Tibial artery (tissue), 4 donors: ENCODE measurements around the gene POLR2E.

Source experiments
- DNase-seq, 2 donors: peaks; one replicate each; pipeline ENCODE4 v3.0.0-alpha.2; 2019
- H3K27ac ChIP-seq, 2 donors: fragments of 200-600 bp; sonication (generic) in 1 of 2; 1 replicate in 1 of 2; 2 replicates in 1 of 2; pipeline ENCODE4 v1.5.1; 2018 to 2019; ENCODE audit warnings: mild to moderate bottlenecking in 1 of 2
- H3K27me3 ChIP-seq, 2 donors: fragments of 200-600 bp; sonication (generic) in 1 of 2; one replicate each; pipeline versions ENCODE4 v1.5.1 to v1.6.0; 2016 to 2019
- H3K36me3 ChIP-seq, 3 donors: fragments of 200-600 bp; sonication (generic) in 2 of 3; one replicate each; pipeline ENCODE4 v1.5.1; 2016 to 2019; ENCODE audit warnings: mild to moderate bottlenecking in 2 of 3
- H3K4me1 ChIP-seq, 4 donors: fragments of 200-600 bp; sonication (generic) in 2 of 4; 1 replicate in 3 of 4; 2 replicates in 1 of 4; pipeline ENCODE4 v1.5.1; 2016 to 2019
- H3K4me3 ChIP-seq, 2 donors: fragments of 200-600 bp; sonication (generic) in 1 of 2; 1 replicate in 1 of 2; 2 replicates in 1 of 2; pipeline ENCODE4 v1.5.1; 2018 to 2019; ENCODE audit warnings: mild to moderate bottlenecking in 2 of 2
- H3K9me3 ChIP-seq, 3 donors: fragments of 200-600 bp; sonication (generic) in 1 of 3; one replicate each; pipeline ENCODE4 v1.5.1; 2016 to 2019
- intact Hi-C: fragments of 100-400 bp; cut with DNase I; formaldehyde crosslinking; loops from one replicate; pipeline ENCODE4 v1.15.0; 2023; ENCODE audit warnings: low total_unique reads
- TF ChIP-seq, protein P1 (sequence below), 2 experiments: fragments of 200-600 bp in 1 of 2; fragments of 450-650 bp in 1 of 2; IDR thresholded peaks; one replicate each; pipeline ENCODE4 v1.5.1; 2017 to 2019; ENCODE audit warnings: antibody characterized with exemption in 2 of 2, mild to moderate bottlenecking in 1 of 2, moderate library complexity in 1 of 2

POLR2E gene

DNA sequence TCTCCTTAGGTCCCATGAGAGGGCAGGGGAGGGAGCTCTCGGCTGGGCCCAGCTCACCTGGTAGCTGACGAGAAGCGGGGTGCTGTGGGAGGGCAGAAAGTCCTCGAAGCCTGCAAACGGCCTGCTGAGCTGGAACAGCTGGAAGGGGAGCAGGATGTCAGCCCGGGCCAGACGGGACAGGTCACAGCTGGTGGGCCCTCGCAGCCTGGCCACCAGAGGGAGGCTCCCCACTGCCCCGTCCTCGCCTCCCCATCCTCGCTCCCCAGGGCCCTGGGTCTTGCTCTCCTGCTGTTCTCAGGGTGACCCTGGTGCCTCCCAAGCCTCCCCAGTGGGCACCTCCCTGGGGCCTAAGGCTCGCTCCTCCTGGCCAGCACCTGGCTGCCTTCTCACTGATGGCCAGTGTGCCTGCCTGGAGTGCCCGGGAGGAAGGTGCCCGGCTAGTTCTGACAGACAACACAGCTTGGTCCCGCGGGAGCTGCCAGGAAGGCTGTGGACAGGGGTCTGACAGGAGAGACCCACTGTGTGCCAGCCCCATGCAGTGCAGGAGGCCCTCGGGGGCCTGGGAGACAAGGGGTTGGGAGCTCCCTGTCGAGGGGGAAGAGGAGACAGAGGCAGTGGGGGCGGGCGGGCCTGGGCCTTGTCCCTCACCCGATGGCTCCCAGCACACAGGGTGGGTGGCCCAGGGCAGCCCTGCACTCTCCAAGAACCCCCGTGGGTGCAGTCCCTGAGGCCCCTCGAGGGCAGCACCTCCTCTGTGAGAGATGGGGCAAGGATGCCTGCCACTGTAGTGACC, 28.9 kb upstream of the POLR2E start:
- Histone ChIP-seq H3K27me3 (no peaks in the 10 kb centered on the region), H3K36me3 (peaks cover 42 to 90% (median 78%) of the 10 kb centered on the region in 3 donors), H3K4me3 (no peak overlapping the region), H3K4me1 (peaks cover 0 to 22% (median 19%) of the 10 kb centered on the region in 4 donors), H3K9me3 (no peaks in the 10 kb centered on the region), H3K27ac (peak overlapping the region in 1 of 2 donors; percentile 5)
- intact Hi-C loops, result loop anchor here (5.0 kb wide), 1 partner anchor 193 kb away; no protein-coding TSS in a partner anchor
- DNase-seq, result no peak
- TF ChIP-seq, protein P1, sequence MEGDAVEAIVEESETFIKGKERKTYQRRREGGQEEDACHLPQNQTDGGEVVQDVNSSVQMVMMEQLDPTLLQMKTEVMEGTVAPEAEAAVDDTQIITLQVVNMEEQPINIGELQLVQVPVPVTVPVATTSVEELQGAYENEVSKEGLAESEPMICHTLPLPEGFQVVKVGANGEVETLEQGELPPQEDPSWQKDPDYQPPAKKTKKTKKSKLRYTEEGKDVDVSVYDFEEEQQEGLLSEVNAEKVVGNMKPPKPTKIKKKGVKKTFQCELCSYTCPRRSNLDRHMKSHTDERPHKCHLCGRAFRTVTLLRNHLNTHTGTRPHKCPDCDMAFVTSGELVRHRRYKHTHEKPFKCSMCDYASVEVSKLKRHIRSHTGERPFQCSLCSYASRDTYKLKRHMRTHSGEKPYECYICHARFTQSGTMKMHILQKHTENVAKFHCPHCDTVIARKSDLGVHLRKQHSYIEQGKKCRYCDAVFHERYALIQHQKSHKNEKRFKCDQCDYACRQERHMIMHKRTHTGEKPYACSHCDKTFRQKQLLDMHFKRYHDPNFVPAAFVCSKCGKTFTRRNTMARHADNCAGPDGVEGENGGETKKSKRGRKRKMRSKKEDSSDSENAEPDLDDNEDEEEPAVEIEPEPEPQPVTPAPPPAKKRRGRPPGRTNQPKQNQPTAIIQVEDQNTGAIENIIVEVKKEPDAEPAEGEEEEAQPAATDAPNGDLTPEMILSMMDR (IDR thresholded peaks at IDR 0.05), result no peak

DNA sequence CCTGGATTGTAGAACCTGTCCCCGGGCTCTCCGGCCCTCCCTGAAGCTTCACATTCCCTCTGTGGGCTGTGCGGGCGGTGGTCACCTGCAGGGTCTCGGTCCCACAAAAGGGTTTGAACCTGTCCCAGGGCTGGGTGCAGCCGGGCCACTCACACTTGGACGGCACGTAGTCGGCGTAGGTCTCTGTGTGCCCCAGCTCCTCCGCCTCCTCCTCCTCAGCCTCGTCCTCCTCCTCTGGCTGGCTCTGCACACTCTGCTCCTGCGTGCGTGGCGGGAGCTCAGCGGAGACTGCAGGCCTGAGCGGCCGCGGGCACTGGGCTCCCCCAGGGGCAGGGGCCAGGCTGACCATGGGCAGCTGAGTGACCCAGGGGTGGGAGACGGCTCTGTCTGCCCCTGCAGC, 28.2 kb upstream of the POLR2E start:
- H3K4me3 ChIP-seq, result no peak overlapping the region
- DNase-seq, result no peak
- TF ChIP-seq, protein P1 (IDR thresholded peaks at IDR 0.05), result no peak
- intact Hi-C loops, result loop anchor here (5.0 kb wide), 1 partner anchor 194 kb away; no protein-coding TSS in a partner anchor
- H3K27me3 ChIP-seq, result no peaks in the 10 kb centered on the region
- no peak overlapping the region for H3K27ac ChIP-seq
- no peaks in the 10 kb centered on the region for H3K9me3 ChIP-seq
- peaks cover 0 to 22% (median 18%) of the 10 kb centered on the region in 4 donors for H3K4me1 ChIP-seq
- peaks cover 49 to 97% (median 85%) of the 10 kb centered on the region in 3 donors for H3K36me3 ChIP-seq

DNA sequence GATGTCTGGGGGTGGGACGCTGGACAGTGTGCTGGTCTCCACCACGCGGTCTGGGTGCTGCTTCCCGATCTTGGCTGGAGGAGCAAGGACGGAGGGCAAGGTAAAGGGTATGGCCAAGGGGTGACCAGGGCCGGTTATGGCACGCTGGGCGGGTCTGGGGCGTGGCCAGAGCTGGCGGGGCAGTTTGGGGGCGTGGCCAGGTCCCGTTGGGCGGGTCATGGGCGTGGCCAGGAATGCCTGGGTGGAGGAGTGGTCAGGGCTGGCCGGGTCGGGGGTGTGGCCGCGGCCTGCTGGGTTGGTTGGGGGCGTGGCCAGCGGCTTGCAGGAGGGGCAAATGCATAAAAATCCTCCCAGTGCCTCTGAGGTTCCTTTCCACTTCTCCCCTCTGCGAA, 27.8 kb upstream of the POLR2E start:
- H3K4me1 ChIP-seq, result peaks cover 0 to 22% (median 18%) of the 10 kb centered on the region in 4 donors
- intact Hi-C loops, result loop anchor here (5.0 kb wide), 1 partner anchor 194 kb away; no protein-coding TSS in a partner anchor
- peaks cover 53 to 98% (median 89%) of the 10 kb centered on the region in 3 donors for H3K36me3 ChIP-seq
- H3K4me3 ChIP-seq, result no peak overlapping the region
- TF ChIP-seq, protein P1 (IDR thresholded peaks at IDR 0.05), result no peak
- H3K9me3 ChIP-seq, result no peaks in the 10 kb centered on the region
- no peaks in the 10 kb centered on the region for H3K27me3 ChIP-seq
- DNase-seq, result no peak
- no peak overlapping the region for H3K27ac ChIP-seq

DNA sequence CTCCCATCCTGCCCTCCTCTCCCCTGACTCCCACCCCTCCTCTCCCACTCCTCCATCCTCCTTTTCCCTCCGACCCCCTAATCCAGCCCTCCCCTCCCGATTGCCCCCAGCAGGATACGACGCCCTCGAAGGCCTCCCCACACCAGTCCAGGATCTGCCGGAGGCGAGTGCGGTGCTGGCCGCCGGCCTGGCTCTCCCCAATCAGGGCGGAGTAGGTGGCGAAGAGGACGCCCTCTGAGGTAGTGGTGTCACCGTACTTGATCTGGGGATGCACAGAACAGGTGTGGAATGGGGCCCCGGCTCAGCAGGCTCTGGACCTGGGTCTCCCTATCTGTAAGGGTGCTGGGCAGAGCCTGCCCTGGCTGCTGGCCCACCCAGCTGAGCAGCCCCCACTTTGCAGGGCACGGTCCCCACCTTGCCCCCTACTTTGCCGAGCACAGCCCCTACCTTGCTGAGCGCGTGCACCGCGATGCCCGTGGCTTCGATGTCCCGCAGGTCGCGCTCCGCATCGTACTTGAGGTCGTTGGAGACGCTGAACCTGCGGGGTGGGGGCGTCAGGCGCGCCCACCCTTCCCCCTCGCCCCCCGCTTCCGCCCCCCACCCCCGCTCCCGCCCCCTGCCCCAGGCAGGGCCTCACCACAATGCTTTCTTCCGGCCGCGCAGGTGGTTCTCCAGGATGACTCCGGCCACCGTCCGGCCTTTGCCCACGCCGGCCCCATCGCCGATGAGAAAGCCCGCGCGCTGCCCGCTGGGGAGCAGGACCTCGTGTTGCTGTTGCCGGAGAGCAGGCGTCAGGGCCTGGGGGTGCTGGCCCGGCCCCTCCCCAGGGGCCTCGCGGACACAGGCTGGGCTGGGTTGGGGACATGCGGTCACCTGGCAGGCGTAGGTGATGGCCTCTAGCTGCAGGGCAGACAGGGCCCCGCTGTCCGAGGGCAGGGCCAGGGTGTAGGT, 27.1 kb upstream of the POLR2E start:
- no peak overlapping the region for H3K27ac ChIP-seq
- intact Hi-C loops, result loop anchor here (5.0 kb wide), 1 partner anchor 195 kb away; no protein-coding TSS in a partner anchor
- H3K4me3 ChIP-seq, result no peak overlapping the region
- no peaks in the 10 kb centered on the region for H3K9me3 ChIP-seq
- no peaks in the 10 kb centered on the region for H3K27me3 ChIP-seq
- DNase-seq, result no peak
- peaks cover 0 to 22% (median 18%) of the 10 kb centered on the region in 4 donors for H3K4me1 ChIP-seq
- H3K36me3 ChIP-seq, result peaks cover 60 to 98% (median 90%) of the 10 kb centered on the region in 3 donors
- TF ChIP-seq, protein P1 (IDR thresholded peaks at IDR 0.05), result no peak

DNA sequence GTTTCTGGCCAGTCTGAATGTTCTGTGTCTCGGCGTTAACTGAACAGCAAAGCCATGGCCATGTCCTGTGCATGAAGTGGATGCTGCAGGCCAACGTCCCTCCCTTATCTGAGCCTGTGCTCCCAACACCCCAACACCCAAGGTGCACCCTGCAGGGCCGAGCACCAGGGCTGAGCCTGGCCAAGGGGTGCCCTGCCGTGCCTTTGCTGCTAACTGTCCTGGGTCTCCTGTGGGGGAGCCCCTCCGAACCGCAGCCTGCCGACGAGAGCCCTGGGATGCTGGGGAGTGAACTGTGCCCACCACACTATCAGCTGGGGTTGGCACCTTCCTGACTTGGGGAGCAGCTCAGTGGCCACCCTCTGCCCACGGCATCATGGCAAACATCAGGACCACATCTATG, 26.2 kb upstream of the POLR2E start:
- intact Hi-C loops, result loop anchor here (5.0 kb wide), 1 partner anchor 196 kb away; no protein-coding TSS in a partner anchor
- H3K27me3 ChIP-seq, result no peaks in the 10 kb centered on the region
- TF ChIP-seq, protein P1 (IDR thresholded peaks at IDR 0.05), result no peak
- no peaks in the 10 kb centered on the region for H3K9me3 ChIP-seq
- H3K4me1 ChIP-seq, result peaks cover 0 to 16% (median 11%) of the 10 kb centered on the region in 4 donors
- H3K36me3 ChIP-seq, result peaks cover 68 to 98% (median 90%) of the 10 kb centered on the region in 3 donors
- no peak overlapping the region for H3K4me3 ChIP-seq
- H3K27ac ChIP-seq, result no peak overlapping the region
- no peak for DNase-seq
